NCI-H2227 (cell line): ENCODE measurements around the gene PTCD3.

Experiments used
- DNase-seq: peaks from one replicate; lab custom pipeline; 2025; ENCODE audit not compliant: unreplicated experiment; lab: John Stamatoyannopoulos, UW

Gene PTCD3

GRCh38 chr2:86143307-86143706 is 37.3 kb downstream of the PTCD3 start:
- no peak for DNase-seq

- DNase-seq: no peak
Observed at GRCh38 chr2:86143926-86144685, 38.1 kb downstream of the PTCD3 start.

GRCh38 chr2:86147793-86148192 is 41.8 kb downstream of the PTCD3 start:
- no peak for DNase-seq

- no peak for DNase-seq
Observed at GRCh38 chr2:86150502-86150901, 44.5 kb downstream of the PTCD3 start.

GRCh38 chr2:86157009-86157556 is 51.0 kb downstream of the PTCD3 start:
- no peak for DNase-seq

- no peak for DNase-seq
Observed at GRCh38 chr2:86158286-86158685, 52.3 kb downstream of the PTCD3 start.

GRCh38 chr2:86160156-86160952 is 54.3 kb downstream of the PTCD3 start:
- no peak for DNase-seq

GRCh38 chr2:86170449-86170848 is 64.4 kb downstream of the PTCD3 start:
- DNase-seq: no peak

GRCh38 chr2:86171295-86171694 is 65.3 kb downstream of the PTCD3 start:
- no peak for DNase-seq

- DNase-seq: no peak
Observed at GRCh38 chr2:86172610-86173009, 66.6 kb downstream of the PTCD3 start.

- no peak for DNase-seq
Observed at GRCh38 chr2:86174445-86174844, 68.4 kb downstream of the PTCD3 start.

GRCh38 chr2:86175828-86176227 is 69.8 kb downstream of the PTCD3 start:
- DNase-seq: no peak

- DNase-seq: no peak
Observed at GRCh38 chr2:86176597-86176996, 70.6 kb downstream of the PTCD3 start.

- DNase-seq: no peak
Observed at GRCh38 chr2:86185517-86186212, 79.6 kb downstream of the PTCD3 start.

GRCh38 chr2:86186431-86186830 is 80.4 kb downstream of the PTCD3 start:
- DNase-seq: no peak

- DNase-seq: no peak
Observed at GRCh38 chr2:86189782-86190416, 83.9 kb downstream of the PTCD3 start.
